Mammary epithelial cell (primary cell): Measurements from ENCODE around the gene SPRY1.

ENCODE experiments used
- EZH2 ChIP-seq: IDR thresholded peaks from 2 replicates; pipeline ENCODE4 v1.6.1; 2012; ENCODE audit warnings: low read length, inconsistent platforms, borderline replicate concordance
- TF ChIP-seq, protein P1 (sequence below), 2 donors: IDR thresholded peaks in 1 of 2; conservative IDR thresholded peaks in 1 of 2; 2 replicates each; pipeline ENCODE4 v1.5.1; 2011 to 2012; ENCODE audit warnings: inconsistent platforms in 2 of 2, low read length in 2 of 2, mild to moderate bottlenecking in 2 of 2, control low read depth in 1 of 2, low read depth in 1 of 2; ENCODE audit not compliant: insufficient read depth in 1 of 2; ENCODE audit errors: extremely low read depth in 1 of 2

- TF ChIP-seq, protein P1, sequence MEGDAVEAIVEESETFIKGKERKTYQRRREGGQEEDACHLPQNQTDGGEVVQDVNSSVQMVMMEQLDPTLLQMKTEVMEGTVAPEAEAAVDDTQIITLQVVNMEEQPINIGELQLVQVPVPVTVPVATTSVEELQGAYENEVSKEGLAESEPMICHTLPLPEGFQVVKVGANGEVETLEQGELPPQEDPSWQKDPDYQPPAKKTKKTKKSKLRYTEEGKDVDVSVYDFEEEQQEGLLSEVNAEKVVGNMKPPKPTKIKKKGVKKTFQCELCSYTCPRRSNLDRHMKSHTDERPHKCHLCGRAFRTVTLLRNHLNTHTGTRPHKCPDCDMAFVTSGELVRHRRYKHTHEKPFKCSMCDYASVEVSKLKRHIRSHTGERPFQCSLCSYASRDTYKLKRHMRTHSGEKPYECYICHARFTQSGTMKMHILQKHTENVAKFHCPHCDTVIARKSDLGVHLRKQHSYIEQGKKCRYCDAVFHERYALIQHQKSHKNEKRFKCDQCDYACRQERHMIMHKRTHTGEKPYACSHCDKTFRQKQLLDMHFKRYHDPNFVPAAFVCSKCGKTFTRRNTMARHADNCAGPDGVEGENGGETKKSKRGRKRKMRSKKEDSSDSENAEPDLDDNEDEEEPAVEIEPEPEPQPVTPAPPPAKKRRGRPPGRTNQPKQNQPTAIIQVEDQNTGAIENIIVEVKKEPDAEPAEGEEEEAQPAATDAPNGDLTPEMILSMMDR (conservative IDR thresholded peaks at IDR 0.05 in 1 of 2, IDR thresholded peaks at IDR 0.05 in 1 of 2; ENCODE audit: extremely low read depth in 1 of 2, insufficient read depth in 1 of 2, low read depth in 1 of 2, low read length in 2 of 2), result no peak
- TF ChIP-seq EZH2, result no peak
These were observed 14.9 kb downstream of the SPRY1 start for GRCh38 chr4:123411514-123411913.
